ENCODE data around the gene CCNYL1.
"Not testable (repeated sequence)": the region's sequence is repeated elsewhere in the genome, so short reads cannot be mapped to it uniquely, and the experiment has no call there.

DNA sequence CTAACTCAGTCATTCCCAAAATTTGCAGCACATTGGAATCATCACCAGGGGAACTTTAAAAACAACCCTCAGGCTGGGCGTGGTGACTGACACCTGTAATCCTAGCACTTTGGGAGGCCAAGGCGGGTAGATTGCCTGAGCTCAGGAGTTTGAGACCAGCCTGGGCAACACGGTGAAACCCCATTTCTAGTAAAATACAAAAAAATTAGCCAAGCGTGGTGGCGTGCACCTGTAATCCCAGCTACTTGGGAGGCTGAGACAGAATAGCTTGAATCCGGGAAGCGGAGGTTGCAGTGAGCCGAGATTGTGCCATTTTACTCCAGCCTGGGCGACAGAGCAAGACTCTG, 24.0 kb downstream of the CCNYL1 start:
- TF ChIP-seq, protein P1, sequence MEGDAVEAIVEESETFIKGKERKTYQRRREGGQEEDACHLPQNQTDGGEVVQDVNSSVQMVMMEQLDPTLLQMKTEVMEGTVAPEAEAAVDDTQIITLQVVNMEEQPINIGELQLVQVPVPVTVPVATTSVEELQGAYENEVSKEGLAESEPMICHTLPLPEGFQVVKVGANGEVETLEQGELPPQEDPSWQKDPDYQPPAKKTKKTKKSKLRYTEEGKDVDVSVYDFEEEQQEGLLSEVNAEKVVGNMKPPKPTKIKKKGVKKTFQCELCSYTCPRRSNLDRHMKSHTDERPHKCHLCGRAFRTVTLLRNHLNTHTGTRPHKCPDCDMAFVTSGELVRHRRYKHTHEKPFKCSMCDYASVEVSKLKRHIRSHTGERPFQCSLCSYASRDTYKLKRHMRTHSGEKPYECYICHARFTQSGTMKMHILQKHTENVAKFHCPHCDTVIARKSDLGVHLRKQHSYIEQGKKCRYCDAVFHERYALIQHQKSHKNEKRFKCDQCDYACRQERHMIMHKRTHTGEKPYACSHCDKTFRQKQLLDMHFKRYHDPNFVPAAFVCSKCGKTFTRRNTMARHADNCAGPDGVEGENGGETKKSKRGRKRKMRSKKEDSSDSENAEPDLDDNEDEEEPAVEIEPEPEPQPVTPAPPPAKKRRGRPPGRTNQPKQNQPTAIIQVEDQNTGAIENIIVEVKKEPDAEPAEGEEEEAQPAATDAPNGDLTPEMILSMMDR (IDR thresholded peaks at IDR 0.05 in 4 of 5, conservative IDR thresholded peaks at IDR 0.05 in 1 of 5) = not testable (repeated sequence)
- TF ChIP-seq POLR2A (IDR thresholded peaks at IDR 0.05) = not testable (repeated sequence)
